ENCODE measurements around the gene CRY1.

DNA sequence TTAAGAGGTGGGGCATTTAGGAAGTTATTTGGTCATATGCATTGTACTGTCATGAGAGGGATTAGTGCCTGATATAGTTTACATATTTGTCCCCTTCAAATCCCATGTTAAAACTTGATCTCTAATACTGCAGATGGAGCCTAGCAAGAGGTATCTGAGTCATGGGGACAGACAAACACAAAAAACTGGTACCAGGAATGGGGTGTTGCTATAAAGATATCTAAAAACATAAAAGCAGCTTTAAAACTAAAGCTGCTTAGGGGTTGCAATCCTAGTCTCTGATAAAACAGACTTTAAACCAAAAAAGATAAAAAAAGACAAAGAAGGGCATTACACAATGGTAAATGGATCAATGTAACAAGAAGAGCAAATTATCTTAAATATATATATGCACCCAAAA, 11.6 kb downstream of the CRY1 start:
- TF ChIP-seq POLR2A (IDR thresholded peaks at IDR 0.05) (no peak), CTCF (IDR thresholded peaks at IDR 0.05) (no peak)
